Loucy (cell line): ENCODE data around the gene TNPO1.

ENCODE experiments used
- H2AFZ ChIP-seq: fragments of 200-600 bp; sonication (generic); 2 replicates; pipeline ENCODE4 v1.6.0; 2016; ENCODE audit warnings: antibody characterized with exemption, mild to moderate bottlenecking, low read length, moderate library complexity
- H3F3A ChIP-seq: fragments of 200-600 bp; 2 replicates; pipeline ENCODE4 v1.6.0; 2016; ENCODE audit warnings: antibody characterized with exemption, low read depth, mild to moderate bottlenecking
- H3K27me3 ChIP-seq: fragments of 200-600 bp; sonication (generic); 2 replicates; pipeline ENCODE4 v1.6.1; 2014; ENCODE audit warnings: low read length, mild to moderate bottlenecking; ENCODE audit not compliant: insufficient read depth, poor library complexity, severe bottlenecking
- H3K36me3 ChIP-seq: fragments of 200-600 bp; sonication (generic); 2 replicates; pipeline ENCODE4 v1.6.1; 2016; ENCODE audit warnings: low read length; ENCODE audit not compliant: insufficient read depth
- H3K4me1 ChIP-seq: fragments of 200-600 bp; sonication (generic); 2 replicates; pipeline ENCODE4 v1.5.1; 2014; ENCODE audit warnings: low read length, mild to moderate bottlenecking; ENCODE audit not compliant: insufficient read depth, poor library complexity, severe bottlenecking
- H3K4me2 ChIP-seq: fragments of 200-600 bp; sonication (generic); 2 replicates; pipeline ENCODE4 v1.6.0; 2014; ENCODE audit warnings: antibody characterized with exemption, low read length, low read depth, mild to moderate bottlenecking; ENCODE audit not compliant: poor library complexity, severe bottlenecking
- H3K4me3 ChIP-seq: fragments of 200-600 bp; sonication (generic); 2 replicates; pipeline ENCODE4 v1.5.1; 2014; ENCODE audit warnings: low read length, mild to moderate bottlenecking, mixed read lengths; ENCODE audit not compliant: poor library complexity, severe bottlenecking
- H3K79me2 ChIP-seq: fragments of 200-600 bp; sonication (generic); 2 replicates; pipeline ENCODE4 v1.6.1; 2014; ENCODE audit warnings: low read length; ENCODE audit not compliant: insufficient read depth
- H3K9ac ChIP-seq: fragments of 200-600 bp; sonication (generic); 2 replicates; pipeline ENCODE4 v1.6.0; 2014; ENCODE audit warnings: mild to moderate bottlenecking, low read depth, low read length, moderate library complexity; ENCODE audit not compliant: poor library complexity, severe bottlenecking
- H3K9me2 ChIP-seq: fragments of 200-600 bp; sonication (generic); replicated peaks from 2 replicates; pipeline ENCODE4 v1.6.1; 2016; ENCODE audit warnings: low read depth, low read length, mixed read lengths
- H3K9me3 ChIP-seq: fragments of 200-600 bp; sonication (generic); 2 replicates; pipeline ENCODE4 v1.6.1; 2014; ENCODE audit warnings: mild to moderate bottlenecking, antibody characterized with exemption, low read length, low read depth; ENCODE audit not compliant: insufficient read depth
- H4K20me1 ChIP-seq: fragments of 200-600 bp; sonication (generic); 2 replicates; pipeline ENCODE4 v1.6.0; 2014; ENCODE audit warnings: antibody characterized with exemption, low read length, mild to moderate bottlenecking; ENCODE audit not compliant: insufficient read depth, poor library complexity, severe bottlenecking
- EZH2phosphoT487 ChIP-seq: fragments of 200-600 bp; IDR thresholded peaks from 2 replicates; pipeline ENCODE4 v1.6.1; 2018; ENCODE audit warnings: antibody characterized with exemption, mild to moderate bottlenecking, moderate library complexity, borderline replicate concordance
- TF ChIP-seq, protein P1 (sequence below): fragments of 200-600 bp; sonication (generic); conservative IDR thresholded peaks from 2 replicates; pipeline ENCODE4 v1.5.1; 2014; ENCODE audit warnings: mild to moderate bottlenecking, antibody characterized with exemption, low read length

TNPO1 gene

DNA sequence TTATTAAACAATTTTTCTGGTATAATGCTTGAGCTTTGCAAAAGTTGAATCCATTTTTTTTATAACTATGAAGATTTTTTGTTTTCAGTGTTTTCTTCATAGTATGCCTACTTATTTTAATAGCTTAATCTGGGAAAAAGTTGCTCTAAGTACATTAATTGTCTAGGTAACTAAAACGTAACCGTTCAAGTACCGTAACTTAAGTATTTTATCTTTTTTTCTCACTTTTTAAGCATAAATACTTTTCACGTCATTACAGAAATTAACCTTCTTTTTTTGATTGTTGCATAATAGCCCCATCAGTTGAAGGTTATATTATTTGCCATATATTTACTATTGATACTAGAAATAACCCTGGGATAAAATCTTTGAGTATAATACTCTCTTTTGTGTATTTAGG is 15.2 kb downstream of the TNPO1 start:
- Histone ChIP-seq H3K79me2 (no peaks in the 10 kb centered on the region), H3K9ac (no peak overlapping the region), H4K20me1 (no peaks in the 10 kb centered on the region)

DNA sequence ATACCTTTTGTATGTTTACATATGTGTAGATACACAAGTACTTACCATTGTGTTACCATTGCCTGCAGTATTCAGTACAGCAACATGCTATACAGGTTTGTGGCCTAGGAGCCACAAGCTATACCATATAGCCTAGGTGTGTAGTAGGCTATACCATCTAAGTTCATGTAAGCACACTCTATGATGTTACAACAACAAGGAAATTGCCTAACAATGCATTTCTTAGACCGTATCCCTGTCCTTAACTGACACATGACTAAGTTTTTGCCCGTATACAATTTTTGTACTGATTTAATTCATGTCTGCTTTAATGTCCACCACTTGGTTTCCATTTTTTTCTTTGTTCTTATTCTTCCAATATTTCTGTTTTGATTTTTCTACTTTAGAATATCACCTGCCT is 18.5 kb downstream of the TNPO1 start:
- Histone ChIP-seq H3K27me3 (no peaks in the 10 kb centered on the region), H3K9ac (no peak overlapping the region), H3K36me3 (no peaks in the 10 kb centered on the region), H4K20me1 (no peaks in the 10 kb centered on the region), H3K79me2 (no peaks in the 10 kb centered on the region), H3K4me1 (no peaks in the 10 kb centered on the region), H2AFZ (no peak overlapping the region), H3K4me3 (no peak overlapping the region), H3K9me2 (no peaks in the 10 kb centered on the region), H3K9me3 (no peaks in the 10 kb centered on the region), H3K4me2 (no peak overlapping the region), H3F3A (no peaks in the 10 kb centered on the region)
- TF ChIP-seq, protein P1, sequence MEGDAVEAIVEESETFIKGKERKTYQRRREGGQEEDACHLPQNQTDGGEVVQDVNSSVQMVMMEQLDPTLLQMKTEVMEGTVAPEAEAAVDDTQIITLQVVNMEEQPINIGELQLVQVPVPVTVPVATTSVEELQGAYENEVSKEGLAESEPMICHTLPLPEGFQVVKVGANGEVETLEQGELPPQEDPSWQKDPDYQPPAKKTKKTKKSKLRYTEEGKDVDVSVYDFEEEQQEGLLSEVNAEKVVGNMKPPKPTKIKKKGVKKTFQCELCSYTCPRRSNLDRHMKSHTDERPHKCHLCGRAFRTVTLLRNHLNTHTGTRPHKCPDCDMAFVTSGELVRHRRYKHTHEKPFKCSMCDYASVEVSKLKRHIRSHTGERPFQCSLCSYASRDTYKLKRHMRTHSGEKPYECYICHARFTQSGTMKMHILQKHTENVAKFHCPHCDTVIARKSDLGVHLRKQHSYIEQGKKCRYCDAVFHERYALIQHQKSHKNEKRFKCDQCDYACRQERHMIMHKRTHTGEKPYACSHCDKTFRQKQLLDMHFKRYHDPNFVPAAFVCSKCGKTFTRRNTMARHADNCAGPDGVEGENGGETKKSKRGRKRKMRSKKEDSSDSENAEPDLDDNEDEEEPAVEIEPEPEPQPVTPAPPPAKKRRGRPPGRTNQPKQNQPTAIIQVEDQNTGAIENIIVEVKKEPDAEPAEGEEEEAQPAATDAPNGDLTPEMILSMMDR = no peak
- no peak for TF ChIP-seq EZH2phosphoT487

More for the DNA sequence above, 15.2 kb downstream of the TNPO1 start:
- H3K4me1 ChIP-seq = no peaks in the 10 kb centered on the region
- H2AFZ ChIP-seq = no peak overlapping the region
- no peaks in the 10 kb centered on the region for H3K27me3 ChIP-seq
- no peaks in the 10 kb centered on the region for H3K9me3 ChIP-seq
- no peak for TF ChIP-seq EZH2phosphoT487
- TF ChIP-seq, protein P1 = no peak
- H3K4me3 ChIP-seq = no peak overlapping the region
- H3K9me2 ChIP-seq = no peaks in the 10 kb centered on the region
- no peak overlapping the region for H3K4me2 ChIP-seq
- no peaks in the 10 kb centered on the region for H3K36me3 ChIP-seq
- H3F3A ChIP-seq = no peaks in the 10 kb centered on the region

DNA sequence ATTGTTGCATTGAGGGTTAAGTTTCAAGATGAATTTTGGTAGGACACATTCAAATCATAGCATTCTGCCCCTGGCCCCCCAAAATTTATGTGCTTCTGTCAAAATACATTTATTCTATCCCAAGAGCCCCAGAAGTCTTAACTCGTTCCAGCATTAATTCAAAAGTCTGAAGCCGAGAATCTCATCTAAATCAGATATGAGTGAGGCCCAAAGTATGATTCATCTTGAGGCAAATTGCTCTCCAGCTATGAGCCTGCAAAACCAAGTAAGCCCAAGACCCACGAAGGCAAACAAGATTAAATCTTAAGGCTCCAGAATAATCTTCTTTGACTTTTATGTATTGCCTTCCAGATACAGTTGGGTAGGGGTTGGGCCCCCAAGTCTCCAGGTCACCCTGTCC is 19.2 kb downstream of the TNPO1 start:
- no peak overlapping the region for H2AFZ ChIP-seq
- no peak overlapping the region for H3K4me2 ChIP-seq
- H3K9ac ChIP-seq = no peak overlapping the region
- H3K27me3 ChIP-seq = no peaks in the 10 kb centered on the region
- H3K4me1 ChIP-seq = no peaks in the 10 kb centered on the region
- H3F3A ChIP-seq = no peaks in the 10 kb centered on the region
- no peaks in the 10 kb centered on the region for H3K9me2 ChIP-seq
- TF ChIP-seq, protein P1 = no peak
- TF ChIP-seq EZH2phosphoT487 = no peak
- no peaks in the 10 kb centered on the region for H3K36me3 ChIP-seq
- no peak overlapping the region for H3K4me3 ChIP-seq
- no peaks in the 10 kb centered on the region for H3K9me3 ChIP-seq
- no peaks in the 10 kb centered on the region for H3K79me2 ChIP-seq
- no peaks in the 10 kb centered on the region for H4K20me1 ChIP-seq
